ENCODE results near the gene SLC49A3. TPM values are rescaled to one million over a fixed set of nuclear protein-coding genes. Genes with fewer than 3 reads are reported as not detected.
"Not testable (repeated sequence)": the region's sequence is repeated elsewhere in the genome, so short reads cannot be mapped to it uniquely, and the experiment has no call there.

SLC49A3 gene
- total RNA-seq, 1 donor from 2014 or later, result not detected

DNA sequence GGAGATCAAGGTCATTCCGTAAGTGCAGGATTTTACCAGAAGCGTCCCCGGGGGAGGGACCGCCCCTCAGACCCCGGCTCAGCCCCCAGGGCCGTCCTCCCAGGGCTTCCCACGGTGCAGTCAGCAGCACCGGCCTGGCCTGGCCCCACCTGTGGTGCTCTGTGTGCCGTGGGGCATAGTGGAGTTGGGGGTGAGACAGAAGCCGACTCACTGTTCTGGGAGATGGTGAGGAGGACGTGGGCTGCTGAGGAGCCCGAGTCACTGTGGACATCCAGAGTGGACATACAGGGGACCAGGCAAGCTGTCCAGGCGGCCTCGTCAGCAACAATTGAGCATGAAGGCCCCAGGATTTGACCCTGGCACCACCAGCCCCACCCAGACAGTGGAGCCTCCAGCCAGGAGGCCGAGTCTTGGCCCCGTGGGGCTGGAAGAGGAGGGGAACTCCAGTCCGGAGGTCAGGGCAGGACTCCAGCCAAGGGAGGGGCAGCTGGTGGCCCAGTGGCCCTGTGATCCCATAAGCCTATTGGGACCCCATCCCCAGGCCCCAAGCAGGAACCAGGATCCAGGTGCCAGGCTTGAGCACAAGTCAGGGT, 34.0 kb downstream of the SLC49A3 start:
- DNase-seq (ENCODE audit: low read depth), result no peak

GRCh38 chr4:654503-654845, 34.5 kb downstream of the SLC49A3 start:
- DNase-seq (ENCODE audit: low read depth), result no peak

- DNase-seq (ENCODE audit: low read depth), result no peak
These were observed 35.0 kb downstream of the SLC49A3 start for GRCh38 chr4:653831-654502.

GRCh38 chr4:653080-653821, 35.7 kb downstream of the SLC49A3 start:
- DNase-seq (ENCODE audit: low read depth), result no peak

DNA sequence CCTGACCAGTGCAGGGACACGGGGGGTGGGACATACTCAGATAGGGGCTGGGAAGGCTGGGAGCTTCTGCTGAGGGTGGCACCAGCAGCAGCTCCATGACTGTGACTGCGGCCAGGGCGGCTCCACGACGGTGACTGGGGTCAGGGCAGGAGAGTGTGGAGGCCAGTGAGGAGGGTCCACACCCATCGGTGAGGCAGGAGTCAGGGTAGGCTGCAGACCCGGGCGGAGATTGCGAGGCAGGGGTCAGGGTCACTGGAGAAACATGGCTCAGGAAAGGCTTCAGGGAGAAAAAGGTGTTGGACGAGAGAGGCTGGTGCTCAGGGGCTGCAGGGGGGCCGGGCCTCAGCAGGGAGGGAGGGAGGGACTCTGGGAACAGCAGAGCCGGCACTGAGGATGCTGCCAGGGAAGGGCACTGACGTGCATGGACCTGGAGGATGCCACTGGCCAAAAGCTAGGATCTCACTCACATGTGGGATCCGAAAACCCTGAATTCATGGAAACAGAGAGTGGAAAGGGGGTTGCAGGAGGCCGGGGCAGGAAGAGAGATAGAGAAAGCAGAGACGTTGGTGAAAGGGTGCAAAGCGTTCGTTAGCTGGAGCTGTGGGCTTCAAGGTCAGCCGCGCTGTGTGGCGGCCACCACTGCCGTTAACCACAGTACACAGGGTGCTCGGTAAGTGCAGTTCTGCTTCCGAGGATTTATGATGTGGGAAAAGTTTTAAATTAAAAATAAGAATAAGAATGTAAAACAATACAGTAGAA, 36.9 kb downstream of the SLC49A3 start:
- DNase-seq (ENCODE audit: low read depth), result no peak

DNA sequence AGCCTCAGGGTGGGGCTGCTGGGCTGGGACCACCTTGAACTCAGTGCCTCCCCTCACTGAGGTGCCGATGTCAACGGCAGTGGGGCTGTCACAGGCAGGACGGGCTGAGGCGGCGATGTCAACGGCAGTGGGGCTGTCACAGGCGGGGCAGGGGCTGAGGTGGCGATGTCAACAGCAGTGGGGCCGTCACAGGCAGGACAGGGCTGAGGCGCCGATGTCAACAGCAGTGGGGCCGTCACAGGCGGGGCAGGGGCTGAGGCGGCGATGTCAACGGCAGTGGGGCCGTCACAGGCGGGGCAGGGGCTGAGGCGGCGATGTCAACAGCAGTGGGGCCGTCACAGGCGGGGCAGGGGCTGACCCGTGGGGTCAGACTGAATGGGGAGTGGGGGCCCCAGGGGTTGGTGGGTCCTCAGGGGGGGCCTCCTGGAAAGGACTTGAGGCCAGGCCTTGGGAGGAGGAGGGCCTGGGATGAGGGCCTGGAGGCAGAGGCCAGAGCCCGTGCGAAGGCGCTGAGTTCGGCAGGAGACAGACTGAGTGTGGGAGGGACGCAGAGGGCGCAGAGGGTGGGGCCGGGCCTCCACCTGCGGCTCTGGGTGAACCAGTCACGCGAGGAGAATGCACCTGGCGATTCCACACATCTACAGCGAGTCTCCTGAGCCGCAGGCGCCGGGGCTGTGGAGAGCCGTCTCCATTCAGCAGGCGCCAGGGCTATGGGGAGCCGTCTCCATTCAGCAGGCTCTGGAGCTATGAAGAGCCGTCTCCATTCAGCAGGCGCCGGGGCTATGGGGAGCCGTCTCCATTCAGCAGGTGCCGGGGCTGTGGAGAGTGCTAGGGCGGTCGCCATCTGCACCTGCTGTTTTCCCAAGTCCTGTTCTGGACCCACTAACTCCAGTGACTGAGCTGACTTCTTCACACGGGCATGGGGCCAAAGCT, 37.7 kb downstream of the SLC49A3 start:
- DNase-seq (ENCODE audit: low read depth), result peak; percentile 45

GRCh38 chr4:650461-650860, 38.5 kb downstream of the SLC49A3 start:
- DNase-seq (ENCODE audit: low read depth), result no peak

DNA sequence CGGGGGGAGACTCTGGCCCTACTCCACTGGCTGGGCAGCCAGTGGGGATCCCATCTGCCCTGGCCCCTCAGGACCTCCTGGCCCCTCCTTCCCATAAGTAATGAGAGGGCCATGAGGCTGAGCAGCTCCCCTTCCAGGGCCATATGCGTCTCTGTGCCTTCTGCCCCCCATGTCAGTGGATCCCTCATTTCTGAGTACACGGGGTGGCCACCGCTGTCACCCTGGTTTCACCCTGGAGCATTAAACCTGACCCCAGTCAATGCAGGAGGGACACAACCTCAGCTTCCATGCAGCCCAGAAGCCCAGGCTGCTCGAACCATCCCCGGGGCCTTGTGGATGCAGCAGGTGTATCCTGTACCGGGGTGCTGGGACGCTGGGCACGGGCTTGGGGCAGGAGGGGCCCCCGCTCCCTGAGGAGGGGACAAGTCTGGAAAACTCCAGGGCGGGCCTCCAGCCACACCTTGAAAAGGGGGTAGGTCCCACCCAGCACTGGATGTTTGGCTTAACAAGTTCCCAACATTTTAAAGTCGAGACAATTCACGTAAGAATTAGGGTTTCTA, 39.1 kb downstream of the SLC49A3 start:
- no peak for DNase-seq (ENCODE audit: low read depth)

- no peak for DNase-seq (ENCODE audit: low read depth)
These were observed 39.7 kb downstream of the SLC49A3 start for GRCh38 chr4:649293-649625.

DNA sequence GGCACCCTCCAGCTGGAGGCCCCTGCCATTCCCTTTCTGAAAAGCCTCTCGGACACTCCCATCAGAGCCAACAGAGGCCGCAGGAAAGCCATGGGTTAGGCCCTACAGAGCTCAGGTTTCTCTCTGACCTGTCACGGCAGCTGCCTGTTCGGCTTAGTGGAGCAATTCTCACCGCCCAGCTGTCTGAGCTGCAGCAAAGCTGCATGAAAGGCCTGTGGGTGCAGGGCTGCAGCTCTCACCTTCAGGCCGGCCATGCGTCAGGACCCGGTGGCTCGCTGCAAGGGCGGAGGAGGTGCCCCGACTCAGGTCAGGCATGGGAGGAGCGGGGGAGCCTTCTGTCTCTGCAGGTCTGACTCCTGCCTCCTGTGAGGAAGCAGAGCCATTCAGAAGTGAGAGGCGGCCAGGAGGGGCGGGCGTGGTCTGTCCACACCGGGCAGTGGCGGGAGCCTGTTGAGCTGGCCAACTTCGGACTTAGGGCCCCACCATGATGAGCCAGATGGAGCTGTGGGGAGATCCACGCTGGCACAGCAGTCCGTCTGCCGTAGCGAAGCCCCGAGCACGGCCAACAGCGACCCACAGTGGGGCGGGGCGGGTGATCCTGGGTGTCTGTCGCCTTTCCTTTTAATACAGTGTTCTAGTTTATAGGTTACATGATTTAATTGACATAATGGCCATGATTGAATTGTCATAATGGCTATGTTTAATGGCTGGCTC, 40.2 kb downstream of the SLC49A3 start:
- peak; percentile 79 for DNase-seq (ENCODE audit: low read depth)

GRCh38 chr4:647481-647880, 41.5 kb downstream of the SLC49A3 start:
- no peak for DNase-seq (ENCODE audit: low read depth)

DNA sequence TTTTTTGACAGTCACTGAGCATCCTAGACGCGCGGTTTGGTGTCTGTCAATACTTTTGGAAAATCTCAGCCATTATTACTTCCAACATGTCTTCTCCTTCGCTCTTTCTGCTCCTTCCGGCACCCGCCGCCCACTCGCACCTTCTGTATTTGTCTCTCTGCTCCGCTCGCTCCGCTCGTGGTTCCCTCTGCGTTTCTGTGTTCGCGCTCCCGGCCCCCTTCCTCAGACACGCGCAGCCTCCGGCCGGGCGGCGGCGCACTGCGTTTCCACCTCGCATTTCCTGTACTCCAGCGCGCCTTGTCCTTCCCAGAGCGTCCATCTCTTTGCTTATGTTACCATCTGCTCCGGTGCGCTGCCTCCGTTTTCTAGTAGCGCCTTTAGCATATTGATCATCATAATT, 42.5 kb downstream of the SLC49A3 start:
- no peak for DNase-seq (ENCODE audit: low read depth)

DNA sequence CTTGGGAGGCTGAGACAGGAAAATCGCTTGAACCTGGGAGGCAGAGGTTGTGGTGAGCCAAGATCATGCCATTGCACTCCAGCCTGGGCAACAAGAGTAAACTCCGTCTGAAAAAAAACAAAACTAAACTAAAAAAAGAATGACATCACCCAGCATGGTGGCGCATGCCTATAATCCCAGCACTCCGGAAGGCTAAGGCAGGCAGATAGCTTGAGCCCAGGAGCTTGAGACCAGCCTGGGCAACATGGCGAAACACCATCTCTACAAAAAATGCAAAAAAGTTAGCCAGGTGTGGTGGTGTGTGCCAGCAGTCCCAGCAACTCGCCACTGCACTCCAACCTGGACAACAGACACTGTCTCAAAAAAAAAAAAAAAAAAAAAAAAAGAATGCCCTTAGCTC, 46.6 kb downstream of the SLC49A3 start:
- DNase-seq (ENCODE audit: low read depth), result not testable (repeated sequence)

DNA sequence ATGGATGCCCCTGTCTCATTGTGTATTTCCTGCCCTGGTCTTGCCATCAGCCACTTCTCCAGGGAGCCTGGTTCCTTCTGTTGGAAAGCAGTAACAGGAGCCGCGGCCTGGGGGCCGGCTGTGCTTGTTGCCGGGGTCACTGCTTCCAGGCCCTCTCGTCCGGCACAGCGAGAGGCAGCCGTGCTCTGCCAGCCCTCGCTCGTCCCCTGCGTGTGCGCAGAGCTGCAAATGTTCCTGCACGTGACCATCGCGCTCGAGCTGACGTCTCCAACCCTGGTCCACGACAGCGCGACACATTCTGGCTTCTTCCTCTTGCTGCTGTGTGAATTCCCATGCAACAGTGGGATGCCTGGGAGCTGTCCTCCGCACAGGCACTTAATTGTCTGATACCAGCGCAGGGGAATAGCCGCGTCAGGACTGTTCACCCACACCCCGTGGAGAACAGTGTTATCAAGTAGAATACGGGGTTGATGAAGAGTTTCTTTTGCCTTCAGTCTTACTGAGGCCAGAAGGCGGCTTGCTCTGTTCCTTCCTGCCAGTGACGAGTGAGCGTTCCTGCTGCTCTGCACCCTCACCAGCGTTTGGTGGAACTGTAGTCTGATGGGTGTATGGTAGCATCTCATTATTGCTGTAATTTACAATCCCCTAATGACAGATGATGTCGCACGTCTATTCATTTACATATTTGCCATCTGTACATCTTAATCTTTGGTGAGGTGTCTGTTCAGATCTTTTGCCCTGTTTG, 51.2 kb downstream of the SLC49A3 start:
- no peak for DNase-seq (ENCODE audit: low read depth)

- DNase-seq (ENCODE audit: low read depth), result no peak
These were observed 52.3 kb downstream of the SLC49A3 start for GRCh38 chr4:636628-637159.

- no peak for DNase-seq (ENCODE audit: low read depth)
These were observed 52.9 kb downstream of the SLC49A3 start for GRCh38 chr4:635851-636627.

DNA sequence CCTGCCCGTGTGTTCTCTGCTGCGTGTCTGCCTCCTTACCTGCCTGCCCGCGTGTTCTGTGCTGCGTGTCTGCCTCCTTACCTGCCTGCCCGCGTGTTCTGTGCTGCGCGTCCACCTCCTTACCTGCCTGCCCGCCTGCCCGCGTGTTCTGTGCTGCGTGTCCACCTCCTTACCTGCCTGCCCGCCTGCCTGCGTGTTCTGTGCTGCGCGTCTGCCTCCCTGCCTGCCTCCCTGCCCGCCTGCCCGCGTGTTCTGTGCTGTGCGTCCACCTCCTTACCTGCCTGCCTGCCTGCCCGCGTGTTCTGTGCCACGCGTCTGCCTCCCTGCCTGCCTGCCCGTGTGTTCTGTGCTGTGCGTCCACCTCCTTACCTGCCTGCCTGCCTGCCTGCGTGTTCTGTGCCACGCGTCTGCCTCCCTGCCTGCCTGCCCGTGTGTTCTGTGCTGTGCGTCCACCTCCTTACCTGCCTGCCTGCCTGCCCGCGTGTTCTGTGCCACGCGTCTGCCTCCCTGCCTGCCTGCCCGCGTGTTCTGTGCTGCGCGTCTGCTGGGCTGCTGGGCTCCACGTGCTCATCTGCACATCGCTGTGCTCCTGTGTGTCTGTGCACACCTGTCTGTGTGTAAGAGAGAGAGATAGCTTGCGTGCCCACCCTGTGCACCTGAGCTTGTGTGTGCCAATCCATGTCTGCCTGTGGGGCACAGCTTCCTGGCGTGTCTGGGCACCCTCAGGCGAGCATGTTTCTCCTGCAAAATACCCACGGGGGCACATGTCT, 53.7 kb downstream of the SLC49A3 start:
- not testable (repeated sequence) for DNase-seq (ENCODE audit: low read depth)

Measured in myocyte (in vitro differentiated cells).